ENCODE data around the gene SLC8A1.

Gene SLC8A1

GRCh38 chr2:40148334-40148733, 303.6 kb downstream of the SLC8A1 start:
- H3K4me1 ChIP-seq (ENCODE audit: control insufficient read depth, insufficient read depth, low read length), result peaks cover 11% of the 10 kb centered on the region
- no peak overlapping the region for H3K9ac ChIP-seq (ENCODE audit: low read depth, low read length)
- H3K36me3 ChIP-seq (ENCODE audit: control insufficient read depth, insufficient read depth, low read length), result no peaks in the 10 kb centered on the region
- H3K27me3 ChIP-seq (ENCODE audit: control insufficient read depth, insufficient read depth, low read length), result no peaks in the 10 kb centered on the region
- no peaks in the 10 kb centered on the region for H3K9me3 ChIP-seq (ENCODE audit: control insufficient read depth, insufficient read depth, low read length)
- no peak overlapping the region for H3K4me3 ChIP-seq (ENCODE audit: low read depth, low read length)

GRCh38 chr2:40147360-40147759, 304.5 kb downstream of the SLC8A1 start:
- H3K36me3 ChIP-seq (ENCODE audit: control insufficient read depth, insufficient read depth, low read length), result no peaks in the 10 kb centered on the region
- H3K9me3 ChIP-seq (ENCODE audit: control insufficient read depth, insufficient read depth, low read length), result no peaks in the 10 kb centered on the region
- no peak overlapping the region for H3K4me3 ChIP-seq (ENCODE audit: low read depth, low read length)
- H3K4me1 ChIP-seq (ENCODE audit: control insufficient read depth, insufficient read depth, low read length), result peaks cover 12% of the 10 kb centered on the region
- H3K27me3 ChIP-seq (ENCODE audit: control insufficient read depth, insufficient read depth, low read length), result no peaks in the 10 kb centered on the region
- no peak overlapping the region for H3K9ac ChIP-seq (ENCODE audit: low read depth, low read length)

GRCh38 chr2:40144022-40144421, 307.9 kb downstream of the SLC8A1 start:
- no peaks in the 10 kb centered on the region for H3K9me3 ChIP-seq (ENCODE audit: control insufficient read depth, insufficient read depth, low read length)
- H3K4me1 ChIP-seq (ENCODE audit: control insufficient read depth, insufficient read depth, low read length), result peaks cover 12% of the 10 kb centered on the region
- no peaks in the 10 kb centered on the region for H3K27me3 ChIP-seq (ENCODE audit: control insufficient read depth, insufficient read depth, low read length)
- H3K9ac ChIP-seq (ENCODE audit: low read depth, low read length), result no peak overlapping the region
- no peaks in the 10 kb centered on the region for H3K36me3 ChIP-seq (ENCODE audit: control insufficient read depth, insufficient read depth, low read length)
- H3K4me3 ChIP-seq (ENCODE audit: low read depth, low read length), result no peak overlapping the region

GRCh38 chr2:40138314-40138713, 313.6 kb downstream of the SLC8A1 start:
- no peak overlapping the region for H3K9ac ChIP-seq (ENCODE audit: low read depth, low read length)
- H3K4me3 ChIP-seq (ENCODE audit: low read depth, low read length), result no peak overlapping the region
- H3K9me3 ChIP-seq (ENCODE audit: control insufficient read depth, insufficient read depth, low read length), result no peaks in the 10 kb centered on the region
- H3K4me1 ChIP-seq (ENCODE audit: control insufficient read depth, insufficient read depth, low read length), result peaks cover under 1% of the 10 kb centered on the region
- H3K27me3 ChIP-seq (ENCODE audit: control insufficient read depth, insufficient read depth, low read length), result no peaks in the 10 kb centered on the region
- H3K36me3 ChIP-seq (ENCODE audit: control insufficient read depth, insufficient read depth, low read length), result no peaks in the 10 kb centered on the region

GRCh38 chr2:40131081-40131704, 320.7 kb downstream of the SLC8A1 start:
- Histone ChIP-seq H3K9ac (ENCODE audit: low read depth, low read length) (no peak overlapping the region), H3K27me3 (ENCODE audit: control insufficient read depth, insufficient read depth, low read length) (no peaks in the 10 kb centered on the region), H3K4me3 (ENCODE audit: low read depth, low read length) (no peak overlapping the region), H3K4me1 (ENCODE audit: control insufficient read depth, insufficient read depth, low read length) (no peaks in the 10 kb centered on the region), H3K9me3 (ENCODE audit: control insufficient read depth, insufficient read depth, low read length) (no peaks in the 10 kb centered on the region), H3K36me3 (ENCODE audit: control insufficient read depth, insufficient read depth, low read length) (no peaks in the 10 kb centered on the region)

GRCh38 chr2:40130251-40130994, 321.5 kb downstream of the SLC8A1 start:
- Histone ChIP-seq H3K27me3 (ENCODE audit: control insufficient read depth, insufficient read depth, low read length) (no peaks in the 10 kb centered on the region), H3K9ac (ENCODE audit: low read depth, low read length) (no peak overlapping the region), H3K4me1 (ENCODE audit: control insufficient read depth, insufficient read depth, low read length) (no peaks in the 10 kb centered on the region), H3K36me3 (ENCODE audit: control insufficient read depth, insufficient read depth, low read length) (no peaks in the 10 kb centered on the region), H3K4me3 (ENCODE audit: low read depth, low read length) (no peak overlapping the region), H3K9me3 (ENCODE audit: control insufficient read depth, insufficient read depth, low read length) (no peaks in the 10 kb centered on the region)

GRCh38 chr2:40129725-40130124, 322.2 kb downstream of the SLC8A1 start:
- no peaks in the 10 kb centered on the region for H3K4me1 ChIP-seq (ENCODE audit: control insufficient read depth, insufficient read depth, low read length)
- no peak overlapping the region for H3K4me3 ChIP-seq (ENCODE audit: low read depth, low read length)
- H3K36me3 ChIP-seq (ENCODE audit: control insufficient read depth, insufficient read depth, low read length), result no peaks in the 10 kb centered on the region
- no peaks in the 10 kb centered on the region for H3K27me3 ChIP-seq (ENCODE audit: control insufficient read depth, insufficient read depth, low read length)
- no peaks in the 10 kb centered on the region for H3K9me3 ChIP-seq (ENCODE audit: control insufficient read depth, insufficient read depth, low read length)
- no peak overlapping the region for H3K9ac ChIP-seq (ENCODE audit: low read depth, low read length)

GRCh38 chr2:40128796-40129195, 323.1 kb downstream of the SLC8A1 start:
- no peak overlapping the region for H3K9ac ChIP-seq (ENCODE audit: low read depth, low read length)
- no peaks in the 10 kb centered on the region for H3K4me1 ChIP-seq (ENCODE audit: control insufficient read depth, insufficient read depth, low read length)
- H3K27me3 ChIP-seq (ENCODE audit: control insufficient read depth, insufficient read depth, low read length), result no peaks in the 10 kb centered on the region
- H3K9me3 ChIP-seq (ENCODE audit: control insufficient read depth, insufficient read depth, low read length), result no peaks in the 10 kb centered on the region
- H3K4me3 ChIP-seq (ENCODE audit: low read depth, low read length), result no peak overlapping the region
- H3K36me3 ChIP-seq (ENCODE audit: control insufficient read depth, insufficient read depth, low read length), result no peaks in the 10 kb centered on the region

- Histone ChIP-seq H3K4me1 (ENCODE audit: control insufficient read depth, insufficient read depth, low read length) (no peaks in the 10 kb centered on the region), H3K9me3 (ENCODE audit: control insufficient read depth, insufficient read depth, low read length) (no peaks in the 10 kb centered on the region), H3K27me3 (ENCODE audit: control insufficient read depth, insufficient read depth, low read length) (no peaks in the 10 kb centered on the region), H3K36me3 (ENCODE audit: control insufficient read depth, insufficient read depth, low read length) (no peaks in the 10 kb centered on the region), H3K4me3 (ENCODE audit: low read depth, low read length) (no peak overlapping the region), H3K9ac (ENCODE audit: low read depth, low read length) (no peak overlapping the region)
These were observed 323.9 kb downstream of the SLC8A1 start for GRCh38 chr2:40127890-40128557.

GRCh38 chr2:40127146-40127545, 324.7 kb downstream of the SLC8A1 start:
- H3K36me3 ChIP-seq (ENCODE audit: control insufficient read depth, insufficient read depth, low read length), result no peaks in the 10 kb centered on the region
- H3K27me3 ChIP-seq (ENCODE audit: control insufficient read depth, insufficient read depth, low read length), result no peaks in the 10 kb centered on the region
- H3K4me1 ChIP-seq (ENCODE audit: control insufficient read depth, insufficient read depth, low read length), result no peaks in the 10 kb centered on the region
- H3K9ac ChIP-seq (ENCODE audit: low read depth, low read length), result no peak overlapping the region
- no peaks in the 10 kb centered on the region for H3K9me3 ChIP-seq (ENCODE audit: control insufficient read depth, insufficient read depth, low read length)
- H3K4me3 ChIP-seq (ENCODE audit: low read depth, low read length), result no peak overlapping the region

GRCh38 chr2:40126006-40126405, 325.9 kb downstream of the SLC8A1 start:
- no peaks in the 10 kb centered on the region for H3K27me3 ChIP-seq (ENCODE audit: control insufficient read depth, insufficient read depth, low read length)
- H3K36me3 ChIP-seq (ENCODE audit: control insufficient read depth, insufficient read depth, low read length), result no peaks in the 10 kb centered on the region
- H3K4me3 ChIP-seq (ENCODE audit: low read depth, low read length), result no peak overlapping the region
- no peaks in the 10 kb centered on the region for H3K4me1 ChIP-seq (ENCODE audit: control insufficient read depth, insufficient read depth, low read length)
- no peaks in the 10 kb centered on the region for H3K9me3 ChIP-seq (ENCODE audit: control insufficient read depth, insufficient read depth, low read length)
- H3K9ac ChIP-seq (ENCODE audit: low read depth, low read length), result no peak overlapping the region

GRCh38 chr2:40123746-40124145, 328.1 kb downstream of the SLC8A1 start:
- H3K4me1 ChIP-seq (ENCODE audit: control insufficient read depth, insufficient read depth, low read length), result no peaks in the 10 kb centered on the region
- H3K9ac ChIP-seq (ENCODE audit: low read depth, low read length), result no peak overlapping the region
- H3K27me3 ChIP-seq (ENCODE audit: control insufficient read depth, insufficient read depth, low read length), result no peaks in the 10 kb centered on the region
- H3K4me3 ChIP-seq (ENCODE audit: low read depth, low read length), result no peak overlapping the region
- no peaks in the 10 kb centered on the region for H3K36me3 ChIP-seq (ENCODE audit: control insufficient read depth, insufficient read depth, low read length)
- no peaks in the 10 kb centered on the region for H3K9me3 ChIP-seq (ENCODE audit: control insufficient read depth, insufficient read depth, low read length)
